Omental fat pad (tissue), 4 donors: ENCODE data around the gene ACSS2. TPM values are rescaled to one million over a fixed set of nuclear protein-coding genes. Genes with fewer than 3 reads are reported as not detected.

Experiments used
- ATAC-seq: fragments of 150-250 bp; one replicate; pipeline ENCODE4 v1.9.1; 2016; ENCODE audit warnings: mild to moderate bottlenecking, moderate library complexity; ENCODE audit not compliant: low FRiP score
- DNase-seq: peaks from one replicate; pipeline ENCODE4 v3.0.0-alpha.2; 2019; ENCODE audit warnings: low spot score
- CTCF ChIP-seq, 3 donors: fragments of 450-650 bp; IDR thresholded peaks; one replicate each; pipeline ENCODE4 v1.5.1; 2016 to 2017; ENCODE audit warnings: antibody characterized with exemption in 3 of 3, mild to moderate bottlenecking in 3 of 3, moderate library complexity in 2 of 3
- total RNA-seq, 4 donors: library from RNA; depleted of rRNA; stranded (reverse); fragments of >200 nt; gene quantifications; one replicate each; pipeline ENCODE4 v1.1.0, GENCODE V29; 2016

The ACSS2 gene
- 100 to 1,000 TPM in 2 of 4 donors, 10 to 100 TPM in 2; 72.4 to 119 (median 102) TPM for total RNA-seq

GRCh38 chr20:34876406-34877282 lies at the start of gene ACSS2:
ACSS2 (plus strand) TSS chr20:34876612; CDS start chr20:34876646, 34 bp downstream.
- ATAC-seq: peak; percentile 88
- no peak for TF ChIP-seq CTCF (IDR thresholded peaks at IDR 0.05)
- peak; percentile 98 for DNase-seq

GRCh38 chr20:34829191-34829590 lies 47.2 kb upstream of the ACSS2 start:
- ATAC-seq: no peak

GRCh38 chr20:34831936-34832335 lies 44.5 kb upstream of the ACSS2 start:
- ATAC-seq: no peak
- DNase-seq: no peak
- no peak for TF ChIP-seq CTCF (IDR thresholded peaks at IDR 0.05)

More at GRCh38 chr20:34829191-34829590, 47.2 kb upstream of the ACSS2 start:
- no peak for TF ChIP-seq CTCF (IDR thresholded peaks at IDR 0.05)
- DNase-seq: no peak

- TF ChIP-seq CTCF (IDR thresholded peaks at IDR 0.05): no peak
- no peak for DNase-seq
- no peak for ATAC-seq
These were observed 41.9 kb upstream of the ACSS2 start for GRCh38 chr20:34834459-34834893.

GRCh38 chr20:34842143-34842542 lies 34.3 kb upstream of the ACSS2 start:
- TF ChIP-seq CTCF (IDR thresholded peaks at IDR 0.05): no peak
- no peak for DNase-seq
- ATAC-seq: no peak

GRCh38 chr20:34843421-34843820 lies 33.0 kb upstream of the ACSS2 start:
- TF ChIP-seq CTCF (IDR thresholded peaks at IDR 0.05): no peak
- ATAC-seq: no peak
- DNase-seq: no peak

GRCh38 chr20:34848597-34848996 lies 27.8 kb upstream of the ACSS2 start:
- ATAC-seq (no peak), DNase-seq (no peak)
- no peak for TF ChIP-seq CTCF (IDR thresholded peaks at IDR 0.05)
